GM12892 (cell line): ENCODE data around the gene OXT.
"Not testable (repeated sequence)": the region's sequence is repeated elsewhere in the genome, so short reads cannot be mapped to it uniquely, and the experiment has no call there.

Experiments used
- DNase-seq: peaks from one replicate; pipeline ENCODE4 v3.0.0; 2011; ENCODE audit not compliant: insufficient read length
- FAIRE-seq: peaks from 2 replicates; lab custom pipeline; 2011; peaks lifted over from hg19 to GRCh38; lab: Jason Lieb, UNC
- POLR2A ChIP-seq: IDR thresholded peaks from 2 replicates; pipeline ENCODE4 v1.6.1; 2011; ENCODE audit warnings: low read depth, low read length, control low read depth
- POLR2AphosphoS5 ChIP-seq: IDR thresholded peaks from 2 replicates; pipeline ENCODE4 v1.6.1; 2011; ENCODE audit warnings: low read depth, low read length, control low read depth
- TAF1 ChIP-seq: IDR thresholded peaks from 2 replicates; pipeline ENCODE4 v1.6.1; 2011; ENCODE audit warnings: low read depth, mild to moderate bottlenecking, control low read depth, low read length, borderline replicate concordance

The OXT gene

GRCh38 chr20:3067139-3068014 is 4.0 kb upstream of the OXT start:
- FAIRE-seq (no peak), DNase-seq (no peak)
- TF ChIP-seq POLR2AphosphoS5 (no peak), POLR2A (no peak), TAF1 (no peak)

DNA sequence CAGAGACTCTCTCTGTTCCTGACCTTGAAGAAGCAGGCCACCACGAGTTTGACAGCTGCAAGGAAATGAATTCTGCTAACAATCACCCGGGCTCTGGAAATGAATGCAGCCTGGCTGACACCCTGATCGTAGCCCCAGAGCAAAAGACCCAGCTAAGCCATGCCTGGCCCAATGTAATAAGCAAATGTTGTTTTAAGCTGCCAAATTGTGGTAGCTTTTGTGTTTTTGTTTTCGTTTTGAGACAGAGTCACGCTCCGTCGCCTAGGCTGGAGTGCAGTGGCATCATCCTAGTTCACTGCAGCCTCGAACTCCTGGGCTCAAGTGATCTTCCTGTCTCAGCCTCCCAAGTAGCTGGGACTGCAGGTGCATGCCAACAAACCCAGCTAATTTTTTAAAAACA is 3.3 kb upstream of the OXT start:
- DNase-seq = no peak
- TF ChIP-seq POLR2A (no peak), TAF1 (no peak), POLR2AphosphoS5 (no peak)
- no peak for FAIRE-seq

DNA sequence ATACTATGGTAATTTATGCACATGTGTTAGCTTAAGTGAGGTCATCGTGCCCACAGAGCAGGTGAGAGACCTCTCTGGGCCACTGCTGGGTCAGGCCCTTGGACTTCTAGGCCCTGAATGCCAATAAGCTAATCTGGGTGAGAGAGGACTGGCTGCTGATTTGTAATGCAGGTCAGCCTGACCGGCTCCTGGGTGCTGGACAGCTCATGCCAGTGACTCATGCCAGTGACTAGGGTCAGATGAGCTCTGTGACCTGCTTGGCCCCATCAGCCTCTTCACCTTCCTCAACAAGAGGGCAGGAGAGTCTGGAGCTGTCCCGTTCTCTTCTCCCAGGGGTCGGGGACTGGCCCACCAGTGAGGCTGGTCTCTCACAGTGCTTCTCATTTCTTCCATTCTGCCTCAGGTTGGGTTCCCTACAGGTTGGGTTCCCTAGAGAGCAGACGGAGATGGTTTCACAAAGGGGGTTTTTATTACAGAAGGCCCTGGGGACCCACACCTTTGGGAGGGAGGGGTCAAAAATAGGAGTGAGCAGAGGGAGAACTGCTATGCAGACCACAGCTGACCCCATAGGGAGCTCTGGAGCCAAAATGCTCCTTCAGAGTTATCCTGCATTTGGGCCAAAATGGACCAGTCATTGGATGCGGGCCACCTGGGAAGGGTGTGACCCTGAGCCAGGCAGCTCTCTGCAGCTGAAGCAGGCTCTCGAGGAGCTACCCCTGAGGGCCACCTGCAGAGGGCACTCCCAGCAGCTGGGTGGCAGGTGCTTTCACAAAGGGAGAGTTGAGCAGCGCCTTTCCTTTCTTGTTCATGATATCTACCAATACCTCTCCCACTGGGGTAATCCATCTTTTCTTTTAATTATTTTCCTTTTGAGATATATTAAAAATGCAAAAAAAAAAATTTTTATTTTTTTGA is 2.2 kb upstream of the OXT start:
- TF ChIP-seq POLR2AphosphoS5 (no peak), TAF1 (no peak), POLR2A (no peak)
- FAIRE-seq = no peak
- DNase-seq = no peak

DNA sequence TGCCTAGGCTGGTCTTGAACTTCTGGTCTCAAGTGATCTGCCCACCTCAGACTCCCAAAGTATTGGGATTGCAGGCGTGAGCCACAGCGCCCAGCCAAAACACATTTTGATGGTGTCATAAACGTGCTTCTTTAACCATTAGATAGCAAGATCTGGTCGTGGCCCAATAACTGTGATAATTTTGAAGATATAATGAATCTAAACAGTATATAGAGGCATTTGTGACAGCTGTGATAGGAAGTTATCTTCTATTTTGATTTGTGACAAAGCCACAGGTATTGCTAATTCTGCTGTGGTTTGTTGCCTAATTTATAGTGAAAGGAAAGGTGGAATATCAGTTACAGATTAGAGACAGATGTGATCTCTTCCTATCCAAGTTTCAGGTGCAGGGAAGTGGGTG is 695 bp upstream of the OXT start:
- TF ChIP-seq POLR2AphosphoS5 = no peak
- no peak for TF ChIP-seq POLR2A
- TF ChIP-seq TAF1 = no peak
- FAIRE-seq (no peak), DNase-seq (no peak)

GRCh38 chr20:3071266-3071609 is 182 bp upstream of the OXT start:
- TF ChIP-seq POLR2AphosphoS5 = no peak
- TF ChIP-seq TAF1 = no peak
- TF ChIP-seq POLR2A = no peak
- FAIRE-seq (no peak), DNase-seq (no peak)

DNA sequence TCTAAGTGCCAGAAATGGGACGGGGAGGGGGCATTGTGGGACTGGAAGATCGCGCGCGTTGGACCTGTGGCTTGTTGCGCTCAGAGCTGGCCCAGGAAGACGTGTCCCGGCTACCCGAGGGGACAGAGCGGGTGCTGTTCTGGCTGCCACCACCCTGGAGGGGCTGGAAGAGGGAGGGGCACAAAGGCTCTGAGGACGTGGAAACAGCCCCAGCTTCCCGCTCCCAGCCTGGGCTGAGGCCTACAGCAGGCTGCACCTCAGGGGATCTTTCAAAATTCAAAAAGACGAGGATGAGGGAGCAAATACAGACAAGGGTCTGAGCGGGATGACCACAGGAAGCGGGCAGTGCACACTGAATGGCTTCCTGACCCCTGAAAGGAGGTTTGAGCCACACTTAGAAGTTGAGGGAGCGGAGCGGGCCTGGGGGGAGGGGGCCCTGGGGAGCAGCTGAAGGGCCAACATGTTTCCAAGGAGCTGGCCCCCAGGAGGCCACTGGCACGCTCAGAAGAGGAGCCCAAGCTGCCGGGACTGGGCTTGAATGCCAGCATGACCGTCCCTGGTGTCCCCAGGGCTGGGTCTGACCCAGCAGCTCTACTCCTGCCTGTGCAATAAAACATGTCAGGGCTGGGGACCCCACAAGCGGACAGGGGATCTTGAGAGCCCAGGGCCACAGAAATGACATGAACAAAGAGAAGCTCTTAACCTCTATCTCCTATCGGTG is 1.3 kb downstream of the OXT start:
- FAIRE-seq = no peak
- no peak for TF ChIP-seq POLR2AphosphoS5
- TF ChIP-seq TAF1 = no peak
- no peak for TF ChIP-seq POLR2A

GRCh38 chr20:3073251-3073643 is 1.8 kb downstream of the OXT start:
- not testable (repeated sequence) for DNase-seq, FAIRE-seq

More for the DNA sequence above, 1.3 kb downstream of the OXT start:
- no peak for DNase-seq

DNA sequence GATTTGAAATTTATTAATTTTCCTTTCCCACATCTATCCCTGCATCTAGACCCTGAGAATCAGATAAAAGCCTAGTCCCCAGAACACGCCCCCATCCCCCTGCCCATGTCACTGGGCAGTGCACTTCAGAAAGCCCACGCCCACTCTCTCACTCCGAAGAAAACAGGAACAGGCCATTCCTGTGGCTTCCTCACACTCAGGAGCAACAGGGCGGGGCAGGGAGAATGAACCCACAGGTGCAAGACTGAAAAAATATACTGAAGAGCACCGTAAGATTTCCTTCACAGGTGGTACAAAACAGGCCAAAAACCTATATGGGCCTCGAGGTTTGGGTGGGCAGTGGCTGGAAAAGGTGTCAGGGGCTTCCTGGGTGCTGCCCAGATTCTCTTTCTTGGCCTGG is 3.4 kb downstream of the OXT start:
- FAIRE-seq = no peak
- DNase-seq = no peak
- TF ChIP-seq TAF1 = no peak
- TF ChIP-seq POLR2AphosphoS5 = no peak
- no peak for TF ChIP-seq POLR2A

DNA sequence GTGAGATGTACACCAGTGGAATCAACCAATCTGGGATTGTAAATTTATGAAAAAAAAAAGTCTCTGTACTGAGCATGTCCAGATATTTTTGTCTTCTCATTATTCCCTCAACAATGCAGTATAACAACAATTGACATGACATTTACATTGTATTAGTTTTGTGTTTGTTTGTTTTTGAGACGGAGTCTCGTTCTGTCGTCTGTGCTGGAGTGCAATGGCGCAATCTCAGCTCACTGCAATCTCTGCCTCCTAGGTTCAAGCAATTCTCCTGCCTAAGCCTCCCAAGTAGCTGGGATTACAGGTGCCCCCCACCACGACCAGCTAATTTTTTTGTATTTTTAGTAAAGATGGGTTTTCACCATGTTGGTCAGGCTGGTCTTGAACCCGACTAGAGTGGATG is 3.9 kb downstream of the OXT start:
- FAIRE-seq, DNase-seq: not testable (repeated sequence)

- TF ChIP-seq POLR2AphosphoS5 (no peak), TAF1 (no peak), POLR2A (no peak)
- FAIRE-seq = no peak
- DNase-seq = no peak
Observed at GRCh38 chr20:3077618-3078134, 6.3 kb downstream of the OXT start.

DNA sequence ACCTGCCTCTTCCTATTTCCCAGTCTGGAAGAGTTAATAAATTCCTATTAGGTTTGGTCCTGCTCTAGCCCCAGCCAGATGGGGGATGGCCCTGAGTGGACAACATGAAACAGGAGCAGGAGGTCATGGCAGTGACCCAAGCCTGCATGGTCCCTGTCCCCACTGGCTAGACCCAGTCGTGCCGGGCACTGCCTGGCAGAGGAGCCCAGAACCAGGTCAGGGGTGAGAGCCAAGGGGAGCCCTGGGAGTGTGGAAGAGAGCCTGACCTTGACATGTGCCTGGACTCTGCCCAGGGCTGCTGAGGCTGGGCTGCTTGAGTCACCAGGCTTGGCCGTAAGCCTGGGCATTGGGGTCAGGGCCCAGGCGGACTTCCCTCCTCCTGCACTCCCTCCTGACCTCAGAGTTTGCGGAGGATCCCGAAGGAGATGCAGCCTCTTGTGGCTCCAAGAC is 9.5 kb downstream of the OXT start:
- TF ChIP-seq POLR2A (no peak), POLR2AphosphoS5 (no peak)
- FAIRE-seq (no peak), DNase-seq (no peak)

GRCh38 chr20:3081641-3082040 is 10.2 kb downstream of the OXT start:
- TF ChIP-seq POLR2AphosphoS5 (no peak), POLR2A (no peak)
- FAIRE-seq = no peak
- DNase-seq = no peak
